Astrocyte of the cerebellum (primary cell): ENCODE data around the gene PRKCB.
"Not testable (repeated sequence)": the region's sequence is repeated elsewhere in the genome, so short reads cannot be mapped to it uniquely, and the experiment has no call there.

Experiments used
- DNase-seq: peaks from one replicate; pipeline ENCODE4 v3.0.0-alpha.2; 2011; ENCODE audit warnings: low read depth
- H3K4me3 ChIP-seq: 2 replicates; pipeline ENCODE4 v1.5.1; 2011; ENCODE audit warnings: mild to moderate bottlenecking, low read depth, low read length, moderate library complexity
- in situ Hi-C: cut with HindIII; loops from 2 replicates; pipeline ENCODE4 v1.10.0; 2017; ENCODE audit warnings: low sequenced_read_pairs
- TF ChIP-seq, protein P1 (sequence below): IDR thresholded peaks from 2 replicates; pipeline ENCODE4 v1.5.1; 2012; ENCODE audit warnings: low read length, low read depth, moderate library complexity, mild to moderate bottlenecking; ENCODE audit errors: missing control alignments

PRKCB gene

DNA sequence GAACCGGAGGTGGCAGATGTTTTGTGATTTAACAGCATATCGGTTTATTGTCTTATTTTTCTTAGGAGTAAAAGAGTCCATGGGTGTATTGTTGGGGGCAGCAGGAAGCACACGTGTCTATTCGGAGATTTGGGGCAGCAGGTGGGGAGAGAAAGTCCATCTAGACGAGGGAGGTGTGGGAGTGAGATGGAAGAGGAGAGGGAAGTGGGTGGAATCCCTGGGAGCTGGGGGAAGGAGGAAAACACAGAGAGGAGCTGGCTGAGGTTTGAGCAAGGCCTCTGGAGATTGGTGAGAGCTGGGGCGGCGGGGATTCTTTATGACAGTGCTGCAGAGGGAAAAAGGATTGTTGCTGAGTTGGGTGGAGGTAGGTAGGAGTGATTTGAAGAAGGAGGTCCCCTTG is 72.1 kb downstream of the PRKCB start:
- TF ChIP-seq, protein P1, sequence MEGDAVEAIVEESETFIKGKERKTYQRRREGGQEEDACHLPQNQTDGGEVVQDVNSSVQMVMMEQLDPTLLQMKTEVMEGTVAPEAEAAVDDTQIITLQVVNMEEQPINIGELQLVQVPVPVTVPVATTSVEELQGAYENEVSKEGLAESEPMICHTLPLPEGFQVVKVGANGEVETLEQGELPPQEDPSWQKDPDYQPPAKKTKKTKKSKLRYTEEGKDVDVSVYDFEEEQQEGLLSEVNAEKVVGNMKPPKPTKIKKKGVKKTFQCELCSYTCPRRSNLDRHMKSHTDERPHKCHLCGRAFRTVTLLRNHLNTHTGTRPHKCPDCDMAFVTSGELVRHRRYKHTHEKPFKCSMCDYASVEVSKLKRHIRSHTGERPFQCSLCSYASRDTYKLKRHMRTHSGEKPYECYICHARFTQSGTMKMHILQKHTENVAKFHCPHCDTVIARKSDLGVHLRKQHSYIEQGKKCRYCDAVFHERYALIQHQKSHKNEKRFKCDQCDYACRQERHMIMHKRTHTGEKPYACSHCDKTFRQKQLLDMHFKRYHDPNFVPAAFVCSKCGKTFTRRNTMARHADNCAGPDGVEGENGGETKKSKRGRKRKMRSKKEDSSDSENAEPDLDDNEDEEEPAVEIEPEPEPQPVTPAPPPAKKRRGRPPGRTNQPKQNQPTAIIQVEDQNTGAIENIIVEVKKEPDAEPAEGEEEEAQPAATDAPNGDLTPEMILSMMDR: no peak
- in situ Hi-C loops: no loop called here
- DNase-seq: no peak
- no peak overlapping the region for H3K4me3 ChIP-seq

DNA sequence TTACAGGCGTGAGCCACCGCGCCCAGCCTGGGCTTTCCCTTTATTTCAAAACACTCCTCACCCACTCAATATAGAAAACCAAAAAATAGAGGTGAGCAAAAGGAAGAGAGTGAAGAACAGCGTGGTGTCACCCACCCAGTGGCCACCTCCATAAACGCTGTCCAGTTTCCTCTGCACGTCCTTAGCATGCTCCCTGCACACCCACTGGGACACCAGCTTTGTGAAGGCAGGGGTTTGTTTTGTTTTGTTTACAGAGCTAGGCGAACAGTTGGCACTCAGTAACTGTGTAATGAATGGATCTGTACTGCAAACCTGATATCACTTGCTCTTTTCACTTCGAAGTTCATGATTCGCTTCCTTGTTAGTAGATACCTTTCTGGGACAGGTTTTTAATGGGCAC is 73.0 kb downstream of the PRKCB start:
- H3K4me3 ChIP-seq: no peak overlapping the region
- DNase-seq: no peak
- TF ChIP-seq, protein P1: no peak
- in situ Hi-C loops: no loop called here

DNA sequence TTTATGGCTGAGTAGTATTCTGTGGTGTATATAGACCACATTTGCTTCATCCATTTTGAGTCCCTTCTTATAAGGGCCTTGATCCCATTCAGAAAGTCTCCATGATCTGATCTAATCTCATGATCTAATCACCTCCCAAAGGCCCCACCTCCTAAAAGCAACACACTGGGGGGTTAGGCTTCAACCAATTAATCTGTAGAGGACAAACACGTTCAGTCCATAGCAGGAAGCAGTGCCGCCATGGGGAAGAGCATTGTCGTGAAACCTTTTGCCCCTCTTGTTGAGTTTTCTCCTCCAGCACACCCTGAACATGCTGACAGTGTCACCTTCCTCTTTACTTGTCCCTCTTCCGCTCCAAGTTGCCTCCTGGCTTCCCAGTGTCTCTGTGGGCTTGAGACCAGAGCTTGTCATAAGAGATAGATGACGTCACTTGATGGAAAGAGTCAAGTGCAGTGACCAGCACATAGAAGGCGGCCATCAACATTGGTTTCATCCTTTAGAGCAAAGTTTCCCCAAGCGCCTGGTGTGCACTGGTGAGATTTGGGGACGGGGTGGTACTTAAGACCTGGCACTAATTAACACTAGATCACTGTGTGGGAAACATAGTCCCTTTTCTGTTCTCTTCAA is 74.1 kb downstream of the PRKCB start:
- H3K4me3 ChIP-seq: no peak overlapping the region
- TF ChIP-seq, protein P1: no peak
- in situ Hi-C loops: no loop called here
- DNase-seq: no peak

DNA sequence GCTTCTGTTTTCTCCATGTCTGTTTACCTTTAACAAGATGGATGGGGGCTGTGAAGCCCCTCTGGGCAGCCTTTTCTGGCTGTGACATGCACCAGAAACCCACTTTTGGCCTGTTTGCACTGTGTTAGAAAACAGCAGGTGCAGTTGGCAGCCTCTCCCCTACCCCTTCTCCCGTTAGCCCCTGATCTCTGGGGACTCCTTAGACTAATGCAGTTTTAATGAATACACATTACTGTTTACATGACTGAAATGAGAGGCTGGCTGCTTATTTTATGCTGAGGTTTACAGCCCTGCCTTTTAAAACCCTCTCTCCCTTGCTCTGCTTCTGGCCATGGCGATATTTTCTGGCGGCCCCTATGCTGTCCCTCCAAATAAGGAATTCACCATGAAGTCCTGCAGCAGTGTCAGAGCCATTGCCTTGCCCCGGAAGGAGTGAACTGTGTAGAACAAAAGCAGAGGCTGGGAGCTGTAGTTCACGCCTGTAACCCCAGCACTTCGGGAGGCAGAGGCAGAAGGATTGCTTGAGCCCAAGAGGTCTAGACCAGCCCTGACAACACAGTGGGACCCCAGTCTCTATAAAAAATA is 79.3 kb downstream of the PRKCB start:
- in situ Hi-C loops: no loop called here

DNA sequence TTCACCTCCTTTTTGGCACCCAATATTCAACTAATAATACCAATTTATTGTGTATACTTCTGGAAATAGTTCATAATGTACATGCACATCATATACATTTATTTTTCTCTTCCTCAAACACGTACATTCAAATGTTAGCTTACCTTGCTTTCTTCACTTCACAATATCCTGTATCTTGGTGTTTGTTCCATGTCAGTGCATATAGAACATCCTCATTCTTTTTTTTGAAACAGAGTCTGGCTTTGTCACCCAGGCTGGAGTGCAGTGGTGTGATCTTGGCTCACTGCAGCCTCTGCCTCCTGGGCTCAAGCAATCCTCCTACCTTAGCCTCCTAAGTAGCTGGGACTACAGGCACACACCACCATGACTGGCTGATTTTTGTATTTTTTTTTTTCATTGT is 80.8 kb downstream of the PRKCB start:
- H3K4me3 ChIP-seq, DNase-seq, in situ Hi-C loops: not testable (repeated sequence)

More for the DNA sequence above, 79.3 kb downstream of the PRKCB start:
- TF ChIP-seq, protein P1: no peak
- H3K4me3 ChIP-seq: no peak overlapping the region
- DNase-seq: no peak

DNA sequence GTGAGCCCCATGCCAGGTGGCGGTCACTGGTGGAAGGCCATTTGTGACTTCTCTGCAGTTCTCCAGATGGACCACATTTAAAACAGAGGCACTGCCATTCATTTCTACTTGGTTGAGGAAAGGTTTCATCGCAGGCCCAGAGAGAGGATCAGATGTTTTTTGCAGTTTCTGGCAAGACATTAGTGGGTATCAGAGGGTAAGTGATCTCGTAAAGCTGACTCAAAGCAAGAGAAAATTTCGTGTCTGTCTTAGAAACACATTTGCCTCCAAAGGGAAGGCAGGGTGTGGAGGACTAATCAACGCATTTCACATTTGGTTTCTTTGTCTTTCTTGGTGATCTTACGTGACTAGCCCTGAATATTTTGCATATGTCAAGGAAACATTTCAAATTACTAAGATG is 81.8 kb downstream of the PRKCB start:
- H3K4me3 ChIP-seq: no peak overlapping the region
- no peak for DNase-seq
- TF ChIP-seq, protein P1: no peak
- in situ Hi-C loops: no loop called here

DNA sequence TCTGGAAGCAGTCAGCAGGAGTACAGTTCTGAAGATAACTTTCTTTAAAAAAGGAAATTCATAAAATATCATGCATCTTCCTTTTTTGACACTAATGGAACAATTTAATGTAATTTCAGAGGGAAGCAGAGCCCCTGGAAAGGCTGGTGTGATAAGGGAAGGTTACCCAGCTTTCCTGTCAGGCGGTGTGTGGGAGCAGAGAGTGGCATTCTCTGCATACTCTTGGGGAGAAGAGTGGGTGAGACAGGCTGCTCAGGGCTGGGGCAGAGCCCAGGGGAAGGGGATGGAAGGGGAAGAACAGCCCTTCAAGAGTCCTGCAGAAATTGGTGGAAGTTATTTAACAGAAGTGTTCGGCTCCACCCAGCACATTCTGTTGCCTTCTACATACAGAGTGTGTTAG is 84.7 kb downstream of the PRKCB start:
- H3K4me3 ChIP-seq: no peak overlapping the region
- in situ Hi-C loops: no loop called here
- DNase-seq: no peak
- TF ChIP-seq, protein P1: no peak
